Measurements from ENCODE around the gene RIOX2. TPM values are rescaled to one million over a fixed set of nuclear protein-coding genes. Genes with fewer than 3 reads are reported as not detected.
A peak's percentile ranks its signal among the peaks of the same experiment; 100 is the strongest.

The RIOX2 gene
- total RNA-seq, 1 experiment from 2014 or later, result 28.4 TPM

GRCh38 chr3:97972976-97973375 is 745 bp upstream of the RIOX2 start:
- Histone ChIP-seq H3K4me1 (ENCODE audit: insufficient read depth, low read length, poor library complexity, severe bottlenecking) (peaks cover 24% of the 10 kb centered on the region), H3K27ac (ENCODE audit: low read depth, low read length, poor library complexity, severe bottlenecking) (no peak overlapping the region), H3K4me3 (ENCODE audit: low read depth, low read length, poor library complexity, severe bottlenecking) (peak overlapping the region; percentile 64), H3K27me3 (replicated peaks; ENCODE audit: insufficient read depth, low read depth, low read length, poor library complexity) (no peaks in the 10 kb centered on the region), H3K36me3 (ENCODE audit: insufficient read depth, low read length, poor library complexity, severe bottlenecking) (no peaks in the 10 kb centered on the region), H3K9me3 (ENCODE audit: low read depth, low read length, poor library complexity, severe bottlenecking) (no peaks in the 10 kb centered on the region)
- intact Hi-C loops (cut with micrococcal nuclease; ENCODE audit: unreplicated experiment), result no loop called here
- ChIA-PET POLR2A (ENCODE audit: low non-redundant PET) (no interaction called here), CTCF (no interaction called here)
- no peak for DNase-seq (ENCODE audit: low spot score)
- TF ChIP-seq EZH2 (IDR thresholded peaks at IDR 0.05; ENCODE audit: borderline replicate concordance, low read depth, low read length, poor library complexity, severe bottlenecking), result no peak
- no peak for TF ChIP-seq CTCF (conservative IDR thresholded peaks at IDR 0.05; ENCODE audit: low read depth, low read length)
- BruUV-seq (replicated peaks), result no TSS peak

GRCh38 chr3:97970956-97971620 is 1.1 kb downstream of the RIOX2 start:
- DNase-seq (ENCODE audit: low spot score), result no peak
- Histone ChIP-seq H3K27ac (ENCODE audit: low read depth, low read length, poor library complexity, severe bottlenecking) (no peak overlapping the region), H3K27me3 (replicated peaks; ENCODE audit: insufficient read depth, low read depth, low read length, poor library complexity) (no peaks in the 10 kb centered on the region), H3K4me1 (ENCODE audit: insufficient read depth, low read length, poor library complexity, severe bottlenecking) (peaks cover 24% of the 10 kb centered on the region), H3K36me3 (ENCODE audit: insufficient read depth, low read length, poor library complexity, severe bottlenecking) (no peaks in the 10 kb centered on the region), H3K9me3 (ENCODE audit: low read depth, low read length, poor library complexity, severe bottlenecking) (no peaks in the 10 kb centered on the region), H3K4me3 (ENCODE audit: low read depth, low read length, poor library complexity, severe bottlenecking) (peak overlapping the region; percentile 64)
- BruUV-seq (replicated peaks), result no TSS peak
- ChIA-PET POLR2A (ENCODE audit: low non-redundant PET) (no interaction called here), CTCF (no interaction called here)
- intact Hi-C loops (cut with micrococcal nuclease; ENCODE audit: unreplicated experiment), result no loop called here
- TF ChIP-seq EZH2 (IDR thresholded peaks at IDR 0.05; ENCODE audit: borderline replicate concordance, low read depth, low read length, poor library complexity, severe bottlenecking) (no peak), CTCF (conservative IDR thresholded peaks at IDR 0.05; ENCODE audit: low read depth, low read length) (no peak)

- CTCF ChIA-PET, result no interaction called here
- no peak for DNase-seq (ENCODE audit: low spot score)
- TF ChIP-seq CTCF (conservative IDR thresholded peaks at IDR 0.05; ENCODE audit: low read depth, low read length), result no peak
- no peak for TF ChIP-seq EZH2 (IDR thresholded peaks at IDR 0.05; ENCODE audit: borderline replicate concordance, low read depth, low read length, poor library complexity, severe bottlenecking)
- BruUV-seq (replicated peaks), result no TSS peak
- Histone ChIP-seq H3K27me3 (replicated peaks; ENCODE audit: insufficient read depth, low read depth, low read length, poor library complexity) (no peaks in the 10 kb centered on the region), H3K4me1 (ENCODE audit: insufficient read depth, low read length, poor library complexity, severe bottlenecking) (peaks cover 24% of the 10 kb centered on the region), H3K36me3 (ENCODE audit: insufficient read depth, low read length, poor library complexity, severe bottlenecking) (no peaks in the 10 kb centered on the region), H3K4me3 (ENCODE audit: low read depth, low read length, poor library complexity, severe bottlenecking) (no peak overlapping the region), H3K9me3 (ENCODE audit: low read depth, low read length, poor library complexity, severe bottlenecking) (no peaks in the 10 kb centered on the region), H3K27ac (ENCODE audit: low read depth, low read length, poor library complexity, severe bottlenecking) (no peak overlapping the region)
- intact Hi-C loops (cut with micrococcal nuclease; ENCODE audit: unreplicated experiment), result no loop called here
- POLR2A ChIA-PET (ENCODE audit: low non-redundant PET), result interaction anchor here (0.6 kb wide), 1 partner anchor 13 kb away, joined by 3 read pairs; no protein-coding TSS in a partner anchor
Observed at GRCh38 chr3:97970156-97970555, 2.1 kb downstream of the RIOX2 start.

All from A673 (cell line).